ENCODE measurements around the gene TMEM253. TPM values are rescaled to one million over a fixed set of nuclear protein-coding genes. Genes with fewer than 3 reads are reported as not detected.

TMEM253 gene
- total and polyA plus RNA-seq, 9 of the 15 experiments (the other 6 are each of a cell fraction or from before 2014, with no cell fraction given) = 0.11 to 0.61 (median 0.26) TPM; not detected in 3

GRCh38 chr14:21104448-21105060 is 3.7 kb downstream of the TMEM253 start (continued):
- TF ChIP-seq ZBTB43 (CRISPR knock-in tag; IDR thresholded peaks at IDR 0.05) = peak; percentile 76; the same call in 1 of the 2 replicates
- no peak for TF ChIP-seq MCM2 (IDR thresholded peaks at IDR 0.05; ENCODE audit: low read depth)
- TF ChIP-seq ZFP30 (CRISPR knock-in tag; IDR thresholded peaks at IDR 0.05; ENCODE audit: borderline replicate concordance) = no peak
- TF ChIP-seq, protein P1, sequence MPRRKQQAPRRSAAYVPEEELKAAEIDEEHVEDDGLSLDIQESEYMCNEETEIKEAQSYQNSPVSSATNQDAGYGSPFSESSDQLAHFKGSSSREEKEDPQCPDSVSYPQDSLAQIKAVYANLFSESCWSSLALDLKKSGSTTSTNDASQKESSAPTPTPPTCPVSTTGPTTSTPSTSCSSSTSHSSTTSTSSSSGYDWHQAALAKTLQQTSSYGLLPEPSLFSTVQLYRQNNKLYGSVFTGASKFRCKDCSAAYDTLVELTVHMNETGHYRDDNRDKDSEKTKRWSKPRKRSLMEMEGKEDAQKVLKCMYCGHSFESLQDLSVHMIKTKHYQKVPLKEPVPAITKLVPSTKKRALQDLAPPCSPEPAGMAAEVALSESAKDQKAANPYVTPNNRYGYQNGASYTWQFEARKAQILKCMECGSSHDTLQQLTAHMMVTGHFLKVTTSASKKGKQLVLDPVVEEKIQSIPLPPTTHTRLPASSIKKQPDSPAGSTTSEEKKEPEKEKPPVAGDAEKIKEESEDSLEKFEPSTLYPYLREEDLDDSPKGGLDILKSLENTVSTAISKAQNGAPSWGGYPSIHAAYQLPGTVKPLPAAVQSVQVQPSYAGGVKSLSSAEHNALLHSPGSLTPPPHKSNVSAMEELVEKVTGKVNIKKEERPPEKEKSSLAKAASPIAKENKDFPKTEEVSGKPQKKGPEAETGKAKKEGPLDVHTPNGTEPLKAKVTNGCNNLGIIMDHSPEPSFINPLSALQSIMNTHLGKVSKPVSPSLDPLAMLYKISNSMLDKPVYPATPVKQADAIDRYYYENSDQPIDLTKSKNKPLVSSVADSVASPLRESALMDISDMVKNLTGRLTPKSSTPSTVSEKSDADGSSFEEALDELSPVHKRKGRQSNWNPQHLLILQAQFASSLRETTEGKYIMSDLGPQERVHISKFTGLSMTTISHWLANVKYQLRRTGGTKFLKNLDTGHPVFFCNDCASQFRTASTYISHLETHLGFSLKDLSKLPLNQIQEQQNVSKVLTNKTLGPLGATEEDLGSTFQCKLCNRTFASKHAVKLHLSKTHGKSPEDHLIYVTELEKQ (CRISPR knock-in tag; IDR thresholded peaks at IDR 0.05) = no peak
- peak; percentile 83 for TF ChIP-seq DEAF1 (CRISPR knock-in tag; IDR thresholded peaks at IDR 0.05)
- TF ChIP-seq RB1 (IDR thresholded peaks at IDR 0.05; ENCODE audit: low read depth) = 0 out of 2 replicates have a peak, but pooled peaks have one; percentile 6
- TF ChIP-seq, protein P2, sequence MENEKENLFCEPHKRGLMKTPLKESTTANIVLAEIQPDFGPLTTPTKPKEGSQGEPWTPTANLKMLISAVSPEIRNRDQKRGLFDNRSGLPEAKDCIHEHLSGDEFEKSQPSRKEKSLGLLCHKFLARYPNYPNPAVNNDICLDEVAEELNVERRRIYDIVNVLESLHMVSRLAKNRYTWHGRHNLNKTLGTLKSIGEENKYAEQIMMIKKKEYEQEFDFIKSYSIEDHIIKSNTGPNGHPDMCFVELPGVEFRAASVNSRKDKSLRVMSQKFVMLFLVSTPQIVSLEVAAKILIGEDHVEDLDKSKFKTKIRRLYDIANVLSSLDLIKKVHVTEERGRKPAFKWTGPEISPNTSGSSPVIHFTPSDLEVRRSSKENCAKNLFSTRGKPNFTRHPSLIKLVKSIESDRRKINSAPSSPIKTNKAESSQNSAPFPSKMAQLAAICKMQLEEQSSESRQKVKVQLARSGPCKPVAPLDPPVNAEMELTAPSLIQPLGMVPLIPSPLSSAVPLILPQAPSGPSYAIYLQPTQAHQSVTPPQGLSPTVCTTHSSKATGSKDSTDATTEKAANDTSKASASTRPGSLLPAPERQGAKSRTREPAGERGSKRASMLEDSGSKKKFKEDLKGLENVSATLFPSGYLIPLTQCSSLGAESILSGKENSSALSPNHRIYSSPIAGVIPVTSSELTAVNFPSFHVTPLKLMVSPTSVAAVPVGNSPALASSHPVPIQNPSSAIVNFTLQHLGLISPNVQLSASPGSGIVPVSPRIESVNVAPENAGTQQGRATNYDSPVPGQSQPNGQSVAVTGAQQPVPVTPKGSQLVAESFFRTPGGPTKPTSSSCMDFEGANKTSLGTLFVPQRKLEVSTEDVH (IDR thresholded peaks at IDR 0.05; ENCODE audit: low read depth, partially characterized antibody) = peak; percentile 14
- TF ChIP-seq DPF2 (IDR thresholded peaks at IDR 0.05) = peak; percentile 9
- TF ChIP-seq, protein P3, sequence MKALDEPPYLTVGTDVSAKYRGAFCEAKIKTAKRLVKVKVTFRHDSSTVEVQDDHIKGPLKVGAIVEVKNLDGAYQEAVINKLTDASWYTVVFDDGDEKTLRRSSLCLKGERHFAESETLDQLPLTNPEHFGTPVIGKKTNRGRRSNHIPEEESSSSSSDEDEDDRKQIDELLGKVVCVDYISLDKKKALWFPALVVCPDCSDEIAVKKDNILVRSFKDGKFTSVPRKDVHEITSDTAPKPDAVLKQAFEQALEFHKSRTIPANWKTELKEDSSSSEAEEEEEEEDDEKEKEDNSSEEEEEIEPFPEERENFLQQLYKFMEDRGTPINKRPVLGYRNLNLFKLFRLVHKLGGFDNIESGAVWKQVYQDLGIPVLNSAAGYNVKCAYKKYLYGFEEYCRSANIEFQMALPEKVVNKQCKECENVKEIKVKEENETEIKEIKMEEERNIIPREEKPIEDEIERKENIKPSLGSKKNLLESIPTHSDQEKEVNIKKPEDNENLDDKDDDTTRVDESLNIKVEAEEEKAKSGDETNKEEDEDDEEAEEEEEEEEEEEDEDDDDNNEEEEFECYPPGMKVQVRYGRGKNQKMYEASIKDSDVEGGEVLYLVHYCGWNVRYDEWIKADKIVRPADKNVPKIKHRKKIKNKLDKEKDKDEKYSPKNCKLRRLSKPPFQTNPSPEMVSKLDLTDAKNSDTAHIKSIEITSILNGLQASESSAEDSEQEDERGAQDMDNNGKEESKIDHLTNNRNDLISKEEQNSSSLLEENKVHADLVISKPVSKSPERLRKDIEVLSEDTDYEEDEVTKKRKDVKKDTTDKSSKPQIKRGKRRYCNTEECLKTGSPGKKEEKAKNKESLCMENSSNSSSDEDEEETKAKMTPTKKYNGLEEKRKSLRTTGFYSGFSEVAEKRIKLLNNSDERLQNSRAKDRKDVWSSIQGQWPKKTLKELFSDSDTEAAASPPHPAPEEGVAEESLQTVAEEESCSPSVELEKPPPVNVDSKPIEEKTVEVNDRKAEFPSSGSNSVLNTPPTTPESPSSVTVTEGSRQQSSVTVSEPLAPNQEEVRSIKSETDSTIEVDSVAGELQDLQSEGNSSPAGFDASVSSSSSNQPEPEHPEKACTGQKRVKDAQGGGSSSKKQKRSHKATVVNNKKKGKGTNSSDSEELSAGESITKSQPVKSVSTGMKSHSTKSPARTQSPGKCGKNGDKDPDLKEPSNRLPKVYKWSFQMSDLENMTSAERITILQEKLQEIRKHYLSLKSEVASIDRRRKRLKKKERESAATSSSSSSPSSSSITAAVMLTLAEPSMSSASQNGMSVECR (CRISPR knock-in tag; IDR thresholded peaks at IDR 0.05) = peak; percentile 16; the same call in 1 of the 2 replicates
- TF ChIP-seq, protein P4, sequence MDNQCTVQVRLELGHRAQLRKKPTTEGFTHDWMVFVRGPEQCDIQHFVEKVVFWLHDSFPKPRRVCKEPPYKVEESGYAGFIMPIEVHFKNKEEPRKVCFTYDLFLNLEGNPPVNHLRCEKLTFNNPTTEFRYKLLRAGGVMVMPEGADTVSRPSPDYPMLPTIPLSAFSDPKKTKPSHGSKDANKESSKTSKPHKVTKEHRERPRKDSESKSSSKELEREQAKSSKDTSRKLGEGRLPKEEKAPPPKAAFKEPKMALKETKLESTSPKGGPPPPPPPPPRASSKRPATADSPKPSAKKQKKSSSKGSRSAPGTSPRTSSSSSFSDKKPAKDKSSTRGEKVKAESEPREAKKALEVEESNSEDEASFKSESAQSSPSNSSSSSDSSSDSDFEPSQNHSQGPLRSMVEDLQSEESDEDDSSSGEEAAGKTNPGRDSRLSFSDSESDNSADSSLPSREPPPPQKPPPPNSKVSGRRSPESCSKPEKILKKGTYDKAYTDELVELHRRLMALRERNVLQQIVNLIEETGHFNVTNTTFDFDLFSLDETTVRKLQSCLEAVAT (IDR thresholded peaks at IDR 0.05) = no peak
- TF ChIP-seq CC2D1A (IDR thresholded peaks at IDR 0.05) = peak; percentile 81

All from K562 (cell line).